Upper lobe of left lung (tissue), 4 donors: ENCODE results near the gene PLEKHA8.
"Not testable (repeated sequence)": the region's sequence is repeated elsewhere in the genome, so short reads cannot be mapped to it uniquely, and the experiment has no call there.

Experiments
- EP300 ChIP-seq, 4 donors: sonication (generic); formaldehyde crosslinking; IDR thresholded peaks; one replicate each; pipeline ENCODE4 v1.5.1; 2017; ENCODE audit warnings: antibody characterized with exemption in 4 of 4, control low read depth in 2 of 4
- POLR2AphosphoS5 ChIP-seq, 2 donors: sonication (generic); formaldehyde crosslinking; IDR thresholded peaks; one replicate each; pipeline ENCODE4 v1.5.1; 2017; ENCODE audit warnings: antibody characterized with exemption in 2 of 2
- TF ChIP-seq, protein P1 (sequence below), 6 experiments: fragments of 450-650 bp in 4 of 6; fragments of 200-600 bp in 2 of 6; sonication (generic) in 2 of 6; IDR thresholded peaks; one replicate each; pipeline ENCODE4 v1.5.1; 2016 to 2019; ENCODE audit warnings: antibody characterized with exemption in 6 of 6

DNA sequence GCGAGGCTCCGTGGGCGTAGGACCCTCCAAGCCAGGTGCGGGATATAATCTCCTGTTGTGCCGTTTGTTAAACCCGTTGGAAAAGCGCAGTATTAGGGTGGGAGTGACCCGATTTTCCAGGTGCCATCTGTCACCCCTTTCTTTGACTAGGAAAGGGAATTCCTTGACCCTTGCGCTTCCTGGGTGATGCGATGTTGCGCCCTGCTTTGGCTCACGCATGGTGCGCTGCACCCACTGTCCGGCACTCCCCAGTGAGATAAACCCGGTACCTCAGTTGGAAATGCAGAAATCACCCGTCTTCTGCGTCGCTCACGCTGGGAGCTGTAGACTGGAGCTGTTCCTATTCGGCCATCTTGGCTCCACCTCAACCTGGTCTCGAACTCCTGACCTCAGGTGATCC is 70.4 kb downstream of the PLEKHA8 start:
- TF ChIP-seq POLR2AphosphoS5, EP300 (IDR thresholded peaks at IDR 0.05): not testable (repeated sequence)
- TF ChIP-seq, protein P1, sequence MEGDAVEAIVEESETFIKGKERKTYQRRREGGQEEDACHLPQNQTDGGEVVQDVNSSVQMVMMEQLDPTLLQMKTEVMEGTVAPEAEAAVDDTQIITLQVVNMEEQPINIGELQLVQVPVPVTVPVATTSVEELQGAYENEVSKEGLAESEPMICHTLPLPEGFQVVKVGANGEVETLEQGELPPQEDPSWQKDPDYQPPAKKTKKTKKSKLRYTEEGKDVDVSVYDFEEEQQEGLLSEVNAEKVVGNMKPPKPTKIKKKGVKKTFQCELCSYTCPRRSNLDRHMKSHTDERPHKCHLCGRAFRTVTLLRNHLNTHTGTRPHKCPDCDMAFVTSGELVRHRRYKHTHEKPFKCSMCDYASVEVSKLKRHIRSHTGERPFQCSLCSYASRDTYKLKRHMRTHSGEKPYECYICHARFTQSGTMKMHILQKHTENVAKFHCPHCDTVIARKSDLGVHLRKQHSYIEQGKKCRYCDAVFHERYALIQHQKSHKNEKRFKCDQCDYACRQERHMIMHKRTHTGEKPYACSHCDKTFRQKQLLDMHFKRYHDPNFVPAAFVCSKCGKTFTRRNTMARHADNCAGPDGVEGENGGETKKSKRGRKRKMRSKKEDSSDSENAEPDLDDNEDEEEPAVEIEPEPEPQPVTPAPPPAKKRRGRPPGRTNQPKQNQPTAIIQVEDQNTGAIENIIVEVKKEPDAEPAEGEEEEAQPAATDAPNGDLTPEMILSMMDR (IDR thresholded peaks at IDR 0.05), result not testable (repeated sequence)
